Mucosa of descending colon (tissue), 3 donors: ENCODE measurements around the gene NFATC3. TPM values are rescaled to one million over a fixed set of nuclear protein-coding genes. Genes with fewer than 3 reads are reported as not detected.

ENCODE experiments used
- ATAC-seq: fragments of 200-7000 bp; cut with Tn5 transposase; one replicate; pipeline ENCODE4 v1.9.1; 2020; ENCODE audit warnings: mild to moderate bottlenecking, moderate library complexity
- DNase-seq, 3 donors: peaks; one replicate each; pipeline ENCODE4 v3.0.0-alpha.2; 2020
- H3K36me3 ChIP-seq: fragments of 200-600 bp; one replicate; pipeline ENCODE4 v1.8.0; 2021; ENCODE audit warnings: low read depth, mild to moderate bottlenecking
- H3K4me1 ChIP-seq: fragments of 200-600 bp; one replicate; pipeline ENCODE4 v1.8.0; 2021; ENCODE audit warnings: low read depth, mild to moderate bottlenecking
- H3K4me3 ChIP-seq: fragments of 200-600 bp; one replicate; pipeline ENCODE4 v1.8.0; 2021; ENCODE audit warnings: mild to moderate bottlenecking
- H3K9me3 ChIP-seq: fragments of 200-600 bp; one replicate; pipeline ENCODE4 v1.8.0; 2021; ENCODE audit warnings: mild to moderate bottlenecking
- CTCF ChIP-seq: fragments of 200-600 bp; IDR thresholded peaks from one replicate; pipeline ENCODE4 v1.8.0; 2022; ENCODE audit warnings: antibody characterized with exemption, mild to moderate bottlenecking
- intact Hi-C, 2 donors: fragments of 100-400 bp; cut with DNase I in 1 of 2; cut with micrococcal nuclease in 1 of 2; formaldehyde crosslinking; loops; one replicate each; pipeline versions ENCODE4 v1.11.0 to v1.11.1; 2022; cut with DNase I, micrococcal nuclease
- total RNA-seq, 3 donors: library from RNA; stranded (reverse); fragmentation: NEBNext Ultra II Directional in 2 of 3; extraction: Animal tissue kit (Norgen Biotek cat#: 25700) in 2 of 3; gene quantifications; one replicate each; pipeline versions ENCODE4 v1.2.1 to v1.2.4, GENCODE V29; 2021 to 2023
- donor health status: DM: no; HTN: no; CAD: no; lungs with moderate emphysema.
- donor health status: DM: no; HTN: no; CAD: no.
- donor health status: DM: no; HTN: yes; CAD: no.

Gene NFATC3
- total RNA-seq, 3 donors from 2014 or later, result 24.2 to 44.0 (median 25.5) TPM

- intact Hi-C loops, result no loop called here
- H3K9me3 ChIP-seq, result no peaks in the 10 kb centered on the region
- DNase-seq (no peak), ATAC-seq (peak; percentile 65)
- no peaks in the 10 kb centered on the region for H3K4me1 ChIP-seq
- no peak for TF ChIP-seq CTCF
- H3K36me3 ChIP-seq, result no peaks in the 10 kb centered on the region
- no peak overlapping the region for H3K4me3 ChIP-seq
Measured at GRCh38 chr16:68200088-68200783, 115.1 kb downstream of the NFATC3 start.

- no peaks in the 10 kb centered on the region for H3K36me3 ChIP-seq
- H3K9me3 ChIP-seq, result no peaks in the 10 kb centered on the region
- DNase-seq (no peak), ATAC-seq (no peak)
- intact Hi-C loops, result no loop called here
- no peaks in the 10 kb centered on the region for H3K4me1 ChIP-seq
- no peak overlapping the region for H3K4me3 ChIP-seq
- no peak for TF ChIP-seq CTCF
Measured at GRCh38 chr16:68202091-68202519, 116.9 kb downstream of the NFATC3 start.

DNA sequence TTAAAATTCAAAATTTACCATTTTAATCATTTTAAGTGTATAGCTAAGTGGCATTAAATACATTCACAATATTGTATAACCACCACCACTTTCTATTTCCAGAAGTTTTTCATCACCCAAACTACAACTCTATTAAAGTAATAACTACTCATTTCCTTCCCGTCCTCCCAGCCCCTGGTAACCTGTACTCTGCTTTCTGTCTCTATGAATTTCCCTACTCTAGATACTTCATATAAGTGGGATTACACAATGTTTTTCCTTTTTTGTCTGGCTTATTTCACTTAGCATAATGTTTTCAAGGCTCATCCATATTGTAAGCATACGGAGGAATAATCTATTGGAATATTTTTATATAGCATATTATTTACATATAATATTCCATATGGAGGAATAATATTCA lies 121.1 kb downstream of the NFATC3 start:
- ATAC-seq, result no peak
- no peaks in the 10 kb centered on the region for H3K4me1 ChIP-seq
- no peaks in the 10 kb centered on the region for H3K36me3 ChIP-seq
- no peak for DNase-seq
- H3K4me3 ChIP-seq, result no peak overlapping the region
- no peaks in the 10 kb centered on the region for H3K9me3 ChIP-seq
- no peak for TF ChIP-seq CTCF
- intact Hi-C loops, result no loop called here

GRCh38 chr16:68214726-68215125 lies 129.6 kb downstream of the NFATC3 start:
- ATAC-seq (no peak), DNase-seq (no peak)
- Histone ChIP-seq H3K4me3 (no peak overlapping the region), H3K9me3 (no peaks in the 10 kb centered on the region), H3K36me3 (no peaks in the 10 kb centered on the region), H3K4me1 (no peaks in the 10 kb centered on the region)
- intact Hi-C loops, result no loop called here
- no peak for TF ChIP-seq CTCF

DNA sequence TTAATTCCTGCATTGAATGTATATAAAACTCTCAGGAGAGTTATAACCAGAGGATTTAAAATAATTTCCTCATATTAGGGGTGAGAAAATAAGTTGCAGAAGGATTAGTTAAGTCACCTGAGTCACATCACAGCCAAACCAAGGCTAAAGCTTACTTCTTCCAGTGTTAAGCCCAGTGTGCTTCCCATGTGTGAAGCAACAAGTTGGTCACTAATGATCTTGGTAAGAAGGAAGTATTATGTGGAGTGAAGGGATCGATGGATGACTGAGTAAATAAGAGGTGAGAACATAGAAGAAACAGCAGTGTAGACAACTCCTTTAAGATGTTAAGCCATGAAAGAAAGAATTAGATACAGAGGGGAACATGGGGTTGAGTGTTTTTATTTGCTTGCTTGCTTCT lies 130.1 kb downstream of the NFATC3 start:
- TF ChIP-seq CTCF, result no peak
- Histone ChIP-seq H3K4me1 (no peaks in the 10 kb centered on the region), H3K36me3 (no peaks in the 10 kb centered on the region), H3K9me3 (no peaks in the 10 kb centered on the region), H3K4me3 (no peak overlapping the region)
- DNase-seq (no peak), ATAC-seq (no peak)
- intact Hi-C loops, result no loop called here

GRCh38 chr16:68216240-68216639 lies 131.1 kb downstream of the NFATC3 start:
- DNase-seq (no peak), ATAC-seq (no peak)
- intact Hi-C loops, result no loop called here
- Histone ChIP-seq H3K9me3 (no peaks in the 10 kb centered on the region), H3K36me3 (no peaks in the 10 kb centered on the region), H3K4me1 (no peaks in the 10 kb centered on the region), H3K4me3 (no peak overlapping the region)
- TF ChIP-seq CTCF, result no peak
